H1 (cell line): ENCODE results near the gene FMOD. TPM values are rescaled to one million over a fixed set of nuclear protein-coding genes. Genes with fewer than 3 reads are reported as not detected.

ENCODE experiments used
- CTCF ChIA-PET: fragments of 300-600 bp; sonication (Branson Sonifier 250); formaldehyde crosslinking; loops from one replicate; lab custom pipeline; 2021; ENCODE audit not compliant: partially characterized antibody; lab: Charles Lee
- POLR2A ChIA-PET: fragments of 300-600 bp; sonication (Branson Sonifier 250); formaldehyde crosslinking; loops from one replicate; lab custom pipeline; 2021; ENCODE audit warnings: inconsistent platforms; ENCODE audit not compliant: partially characterized antibody; lab: Charles Lee
- DNase-seq, 2 experiments: peaks; one replicate each; pipeline versions ENCODE4 v3.0.0 to v3.0.0-alpha.2; 2010 to 2022; ENCODE audit warnings: low spot score in 2 of 2, low read depth in 1 of 2, mixed read lengths in 1 of 2
- FAIRE-seq: peaks from 2 replicates; lab custom pipeline; 2011; peaks lifted over from hg19 to GRCh38; lab: Jason Lieb, UNC
- H2AFZ ChIP-seq: 2 replicates; pipeline ENCODE4 v1.8.1; 2012; ENCODE audit warnings: low read length, inconsistent platforms
- H2AK5ac ChIP-seq: 2 replicates; pipeline ENCODE4 v1.6.1; 2013; ENCODE audit warnings: low read depth, low read length
- H2BK120ac ChIP-seq: replicated peaks from 2 replicates; pipeline ENCODE3; 2013; ENCODE audit warnings: low read depth, low read length, inconsistent platforms
- H2BK12ac ChIP-seq: 2 replicates; pipeline ENCODE4 v1.6.1; 2013; ENCODE audit warnings: low read depth, low read length
- H2BK15ac ChIP-seq: 2 replicates; pipeline ENCODE4 v1.6.1; 2013; ENCODE audit warnings: low read length
- H2BK20ac ChIP-seq: 2 replicates; pipeline ENCODE4 v1.6.1; 2013; ENCODE audit warnings: low read length
- H2BK5ac ChIP-seq: 2 replicates; pipeline ENCODE4 v1.6.1; 2013; ENCODE audit warnings: low read depth, low read length
- H3K14ac ChIP-seq: 2 replicates; pipeline ENCODE4 v1.6.1; 2013; ENCODE audit warnings: inconsistent platforms; ENCODE audit not compliant: insufficient read length
- H3K18ac ChIP-seq: 2 replicates; pipeline ENCODE4 v1.6.1; 2013; ENCODE audit warnings: low read length; ENCODE audit errors: extremely low read depth
- H3K23ac ChIP-seq: 2 replicates; pipeline ENCODE4 v1.6.1; 2013; ENCODE audit warnings: inconsistent platforms; ENCODE audit not compliant: insufficient read length
- H3K23me2 ChIP-seq: 2 replicates; pipeline ENCODE4 v1.6.1; 2013; ENCODE audit warnings: low read depth, low read length
- H3K27ac ChIP-seq: 2 replicates; pipeline ENCODE4 v1.6.1; 2011; ENCODE audit warnings: low read depth, low read length, inconsistent platforms
- H3K27me3 ChIP-seq, 4 experiments: replicated peaks in 1 of 4; 1 replicate in 1 of 4; 2 replicates in 3 of 4; pipeline versions ENCODE4 v1.6.1 to v1.8.1; 2011 to 2013; ENCODE audit warnings: low read length in 3 of 4, mild to moderate bottlenecking in 3 of 4, inconsistent platforms in 2 of 4, mixed read lengths in 2 of 4, moderate library complexity in 1 of 4; ENCODE audit not compliant: control insufficient read depth in 3 of 4, insufficient read depth in 3 of 4; ENCODE audit errors: extremely low read depth in 1 of 4
- H3K36me3 ChIP-seq, 4 experiments: 2 replicates each; pipeline versions ENCODE4 v1.6.1 to v1.8.1; 2011 to 2013; ENCODE audit warnings: mild to moderate bottlenecking in 4 of 4, low read length in 3 of 4, moderate library complexity in 2 of 4, control low read depth in 1 of 4, inconsistent platforms in 1 of 4; ENCODE audit not compliant: insufficient read depth in 4 of 4, control insufficient read depth in 2 of 4
- H3K4ac ChIP-seq: replicated peaks from 2 replicates; pipeline ENCODE3; 2013; ENCODE audit warnings: low read length, low read depth, mixed read lengths, inconsistent platforms; ENCODE audit not compliant: insufficient read length
- H3K4me1 ChIP-seq, 4 experiments: replicated peaks in 1 of 4; 1 replicate in 1 of 4; 2 replicates in 3 of 4; pipeline versions ENCODE4 v1.6.1 to v1.8.1; 2011 to 2013; ENCODE audit warnings: low read length in 3 of 4, inconsistent platforms in 2 of 4, mixed read lengths in 1 of 4; ENCODE audit not compliant: insufficient read depth in 4 of 4, control insufficient read depth in 3 of 4
- H3K4me2 ChIP-seq, 2 experiments: 2 replicates each; pipeline versions ENCODE4 v1.6.1 to v1.8.1; 2011 to 2013; ENCODE audit warnings: low read depth in 2 of 2, low read length in 2 of 2, control low read depth in 1 of 2, inconsistent platforms in 1 of 2, mild to moderate bottlenecking in 1 of 2; ENCODE audit not compliant: insufficient read depth in 1 of 2
- H3K4me3 ChIP-seq, 4 experiments: fragments of 200-600, 300-600 bp in 1 of 4; sonication (generic), shearing (Covaris generic), sonication (Bioruptor Twin) in 1 of 4; 2 replicates each; pipeline versions ENCODE4 v1.5.1 to v1.8.1; 2011 to 2016; ENCODE audit warnings: low read length in 4 of 4, low read depth in 3 of 4, control low read depth in 2 of 4, inconsistent platforms in 2 of 4, mild to moderate bottlenecking in 2 of 4, mixed read lengths in 1 of 4, moderate library complexity in 1 of 4; ENCODE audit not compliant: insufficient read depth in 2 of 4; ENCODE audit errors: extremely low read depth in 1 of 4
- H3K56ac ChIP-seq: replicated peaks from 2 replicates; pipeline ENCODE3; 2013; ENCODE audit warnings: low read depth, mild to moderate bottlenecking, mixed read lengths, low read length, inconsistent platforms; ENCODE audit not compliant: insufficient read length
- H3K79me1 ChIP-seq: 2 replicates; pipeline ENCODE4 v1.6.1; 2013; ENCODE audit warnings: low read depth, low read length, control low read depth
- H3K79me2 ChIP-seq, 2 experiments: 2 replicates each; pipeline versions ENCODE4 v1.6.1 to v1.8.1; 2012 to 2013; ENCODE audit warnings: low read length in 2 of 2, mild to moderate bottlenecking in 2 of 2, inconsistent platforms in 1 of 2; ENCODE audit not compliant: insufficient read depth in 2 of 2, control insufficient read depth in 1 of 2
- H3K9ac ChIP-seq, 4 experiments: replicated peaks in 1 of 4; 1 replicate in 1 of 4; 2 replicates in 3 of 4; pipeline versions ENCODE4 v1.6.1 to v1.8.1; 2011 to 2013; ENCODE audit warnings: low read depth in 3 of 4, low read length in 3 of 4, control low read depth in 2 of 4, mild to moderate bottlenecking in 2 of 4, moderate library complexity in 2 of 4, inconsistent platforms in 1 of 4; ENCODE audit errors: extremely low read depth in 1 of 4
- H3K9me3 ChIP-seq, 2 experiments: 2 replicates each; pipeline versions ENCODE4 v1.6.1 to v1.8.1; 2012 to 2013; ENCODE audit warnings: mild to moderate bottlenecking in 2 of 2, moderate library complexity in 2 of 2, control low read depth in 1 of 2, inconsistent platforms in 1 of 2, low read depth in 1 of 2, low read length in 1 of 2, mixed read lengths in 1 of 2; ENCODE audit not compliant: insufficient read depth in 2 of 2
- H4K20me1 ChIP-seq, 2 experiments: replicated peaks in 1 of 2; 2 replicates each; pipeline versions ENCODE3 to v1.8.1; 2011 to 2013; ENCODE audit warnings: inconsistent platforms in 2 of 2, low read length in 2 of 2, mild to moderate bottlenecking in 1 of 2; ENCODE audit not compliant: insufficient read depth in 2 of 2, control insufficient read depth in 1 of 2
- H4K5ac ChIP-seq: 2 replicates; pipeline ENCODE4 v1.6.1; 2013; ENCODE audit warnings: low read length, low read depth, mixed read lengths, inconsistent platforms; ENCODE audit not compliant: insufficient read length
- H4K8ac ChIP-seq: 2 replicates; pipeline ENCODE4 v1.8.0; 2013; ENCODE audit warnings: mild to moderate bottlenecking, moderate library complexity, low read length, inconsistent platforms; ENCODE audit not compliant: insufficient read depth; ENCODE audit errors: extremely low read depth
- H4K91ac ChIP-seq: replicated peaks from 2 replicates; pipeline ENCODE3; 2013; ENCODE audit warnings: low read length, mixed read lengths, inconsistent platforms; ENCODE audit not compliant: insufficient read length
- FOSL1 ChIP-seq: IDR thresholded peaks from 2 replicates; pipeline ENCODE4 v1.6.1; 2011; ENCODE audit warnings: mild to moderate bottlenecking, low read depth, low read length, moderate library complexity; ENCODE audit not compliant: insufficient read depth
- GTF2F1 ChIP-seq: IDR thresholded peaks from 2 replicates; pipeline ENCODE4 v1.6.1; 2012; ENCODE audit warnings: low read depth, low read length, improper control_type of control experiment, borderline replicate concordance
- HDAC2 ChIP-seq, 2 experiments: fragments of 300-600 bp in 1 of 2; sonication (generic) in 1 of 2; IDR thresholded peaks; 2 replicates each; pipeline ENCODE4 v1.6.1; 2011 to 2012; ENCODE audit warnings: low read depth in 2 of 2, low read length in 2 of 2, mild to moderate bottlenecking in 2 of 2, moderate library complexity in 2 of 2, borderline replicate concordance in 1 of 2, inconsistent platforms in 1 of 2
- POLR2A ChIP-seq, 2 experiments: IDR thresholded peaks; 1 replicate in 1 of 2; 2 replicates in 1 of 2; pipeline ENCODE4 v1.6.1; 2011; ENCODE audit warnings: low read depth in 2 of 2, low read length in 2 of 2, mild to moderate bottlenecking in 2 of 2; ENCODE audit errors: control extremely low read depth in 1 of 2
- SIRT6 ChIP-seq: IDR thresholded peaks from one replicate; pipeline ENCODE4 v1.7.1; 2012; ENCODE audit warnings: low read length, inconsistent platforms
- WGBS, 2 experiments: shearing (Covaris generic) in 1 of 2; methylation state at CpG; one replicate each; pipeline versions ENCODE4 v1.1.6 to v1.1.7; 2013 to 2015; ENCODE audit warnings: low lambda C conversion rate in 2 of 2, mixed read lengths in 2 of 2, inconsistent platforms in 1 of 2, low coverage in 1 of 2, missing lambda C conversion rate in 1 of 2; ENCODE audit not compliant: insufficient replicate concordance in 2 of 2, insufficient coverage in 1 of 2, insufficient read length in 1 of 2; ENCODE audit errors: extremely low coverage in 1 of 2, missing lambda C conversion rate in 1 of 2; 5-methylcytosine and 5-hydroxymethylcytosine counted together
- polyA plus RNA-seq, 7 experiments: library from polyadenylated mRNA; depleted of rRNA in 3 of 7; stranded (reverse) in 5 of 7; unstranded in 2 of 7; fragments of >200 nt in 5 of 7; fragments of 200-250 nt in 2 of 7; gene quantifications; 1 replicate in 5 of 7; 2 replicates in 1 of 7; 4 replicates in 1 of 7; pipeline versions ENCODE4 v1.2.1 to v1.2.3, GENCODE V29; 2011 to 2013; ENCODE audit warnings: missing spikeins in 2 of 7, mixed read lengths in 2 of 7
- total RNA-seq: library from RNA; stranded (reverse); fragmentation: NEBNext Ultra II Directional; extraction: Animal tissue kit (Norgen Biotek cat#: 25700); gene quantifications from 2 replicates; pipeline ENCODE4 v1.2.1, GENCODE V29; 2021

The FMOD gene
- total and polyA plus RNA-seq, 2 of the 8 experiments (the other 6 are each of a cell fraction or from before 2014, with no cell fraction given): 0.17 to 0.32 TPM

GRCh38 chr1:203354246-203354645, 3.3 kb upstream of the FMOD start:
- ChIA-PET CTCF (interaction anchor here (1.1 to 24.2 kb wide), 6 partner anchors 11 to 134 kb away, joined by 3 to 330 read pairs (median 7); partner anchors contain the start of genes FMOD and PRELP), POLR2A (interaction anchor here (1.1 kb wide), 1 partner anchor 9 kb away, joined by 4 read pairs; no protein-coding TSS in a partner anchor)
- no peak for DNase-seq
- Histone ChIP-seq H4K20me1 (no peaks in the 10 kb centered on the region), H2BK12ac (no peak overlapping the region), H3K79me1 (no peaks in the 10 kb centered on the region), H3K9me3 (no peaks in the 10 kb centered on the region), H3K23ac (no peak overlapping the region), H2BK5ac (no peak overlapping the region), H3K4me3 (no peak overlapping the region), H3K9ac (no peak overlapping the region), H2BK120ac (no peak overlapping the region), H3K4me2 (no peak overlapping the region), H4K5ac (no peak overlapping the region), H4K8ac (no peak overlapping the region), H2BK20ac (no peak overlapping the region), H3K36me3 (no peaks in the 10 kb centered on the region), H3K23me2 (no peaks in the 10 kb centered on the region), H3K27ac (no peak overlapping the region), H2BK15ac (no peak overlapping the region), H3K79me2 (no peaks in the 10 kb centered on the region), H3K4me1 (no peaks in the 10 kb centered on the region), H2AK5ac (no peak overlapping the region), H2AFZ (no peak overlapping the region), H4K91ac (no peak overlapping the region), H3K27me3 (no peaks in the 10 kb centered on the region; a peak in 2 of 7 replicates), H3K56ac (no peak overlapping the region), H3K14ac (no peak overlapping the region), H3K4ac (no peak overlapping the region), H3K18ac (no peak overlapping the region)
- TF ChIP-seq FOSL1 (no peak), SIRT6 (no peak), POLR2A (IDR thresholded peaks at IDR 0.05; ENCODE audit: control extremely low read depth in 1 of 2, low read depth in 2 of 2, low read length in 2 of 2) (no peak), GTF2F1 (no peak), HDAC2 (IDR thresholded peaks at IDR 0.05; ENCODE audit: borderline replicate concordance in 1 of 2, low read depth in 2 of 2, low read length in 2 of 2) (no peak)
- no peak for FAIRE-seq
- WGBS, 2 experiments: 91% methylated on average over 2 of the region's 2 CpGs; no CpG with 5 or more reads in 1 of the 2 experiments
